ENCODE data around the gene SIRPG. TPM values are rescaled to one million over a fixed set of nuclear protein-coding genes. Genes with fewer than 3 reads are reported as not detected.
A peak's percentile ranks its signal among the peaks of the same experiment; 100 is the strongest.

The SIRPG gene
- total and polyA plus RNA-seq, 2 of the 13 experiments (the other 11 are each of a cell fraction or from before 2014, with no cell fraction given) = not detected

DNA sequence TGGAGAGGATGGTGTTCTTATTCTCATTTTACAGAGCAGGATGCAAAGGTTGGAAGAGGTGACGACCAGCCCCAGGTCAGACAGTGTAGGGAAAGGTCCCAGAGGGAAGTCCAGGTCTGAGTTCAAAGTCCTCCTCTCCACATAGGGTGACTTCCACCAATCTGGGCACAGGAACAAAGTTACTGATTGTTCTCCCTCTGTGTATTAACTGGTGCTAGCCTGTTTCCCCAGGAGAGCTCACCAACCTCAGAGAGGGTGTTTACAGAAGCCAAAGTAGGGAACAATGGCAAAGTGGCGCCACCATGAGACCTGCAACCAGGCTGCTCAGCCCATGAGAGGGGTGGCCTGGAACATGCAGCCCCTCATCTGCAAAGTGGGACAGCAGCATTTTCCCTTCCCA, 21.0 kb downstream of the SIRPG start (continued):
- TF ChIP-seq, protein P1, sequence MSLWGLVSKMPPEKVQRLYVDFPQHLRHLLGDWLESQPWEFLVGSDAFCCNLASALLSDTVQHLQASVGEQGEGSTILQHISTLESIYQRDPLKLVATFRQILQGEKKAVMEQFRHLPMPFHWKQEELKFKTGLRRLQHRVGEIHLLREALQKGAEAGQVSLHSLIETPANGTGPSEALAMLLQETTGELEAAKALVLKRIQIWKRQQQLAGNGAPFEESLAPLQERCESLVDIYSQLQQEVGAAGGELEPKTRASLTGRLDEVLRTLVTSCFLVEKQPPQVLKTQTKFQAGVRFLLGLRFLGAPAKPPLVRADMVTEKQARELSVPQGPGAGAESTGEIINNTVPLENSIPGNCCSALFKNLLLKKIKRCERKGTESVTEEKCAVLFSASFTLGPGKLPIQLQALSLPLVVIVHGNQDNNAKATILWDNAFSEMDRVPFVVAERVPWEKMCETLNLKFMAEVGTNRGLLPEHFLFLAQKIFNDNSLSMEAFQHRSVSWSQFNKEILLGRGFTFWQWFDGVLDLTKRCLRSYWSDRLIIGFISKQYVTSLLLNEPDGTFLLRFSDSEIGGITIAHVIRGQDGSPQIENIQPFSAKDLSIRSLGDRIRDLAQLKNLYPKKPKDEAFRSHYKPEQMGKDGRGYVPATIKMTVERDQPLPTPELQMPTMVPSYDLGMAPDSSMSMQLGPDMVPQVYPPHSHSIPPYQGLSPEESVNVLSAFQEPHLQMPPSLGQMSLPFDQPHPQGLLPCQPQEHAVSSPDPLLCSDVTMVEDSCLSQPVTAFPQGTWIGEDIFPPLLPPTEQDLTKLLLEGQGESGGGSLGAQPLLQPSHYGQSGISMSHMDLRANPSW (CRISPR knock-in tag; IDR thresholded peaks at IDR 0.05; ENCODE audit: borderline replicate concordance) = no peak
- TF ChIP-seq, protein P2, sequence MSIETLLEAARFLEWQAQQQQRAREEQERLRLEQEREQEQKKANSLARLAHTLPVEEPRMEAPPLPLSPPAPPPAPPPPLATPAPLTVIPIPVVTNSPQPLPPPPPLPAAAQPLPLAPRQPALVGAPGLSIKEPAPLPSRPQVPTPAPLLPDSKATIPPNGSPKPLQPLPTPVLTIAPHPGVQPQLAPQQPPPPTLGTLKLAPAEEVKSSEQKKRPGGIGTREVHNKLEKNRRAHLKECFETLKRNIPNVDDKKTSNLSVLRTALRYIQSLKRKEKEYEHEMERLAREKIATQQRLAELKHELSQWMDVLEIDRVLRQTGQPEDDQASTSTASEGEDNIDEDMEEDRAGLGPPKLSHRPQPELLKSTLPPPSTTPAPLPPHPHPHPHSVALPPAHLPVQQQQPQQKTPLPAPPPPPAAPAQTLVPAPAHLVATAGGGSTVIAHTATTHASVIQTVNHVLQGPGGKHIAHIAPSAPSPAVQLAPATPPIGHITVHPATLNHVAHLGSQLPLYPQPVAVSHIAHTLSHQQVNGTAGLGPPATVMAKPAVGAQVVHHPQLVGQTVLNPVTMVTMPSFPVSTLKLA (IDR thresholded peaks at IDR 0.05) = no peak
- TF ChIP-seq, protein P3, sequence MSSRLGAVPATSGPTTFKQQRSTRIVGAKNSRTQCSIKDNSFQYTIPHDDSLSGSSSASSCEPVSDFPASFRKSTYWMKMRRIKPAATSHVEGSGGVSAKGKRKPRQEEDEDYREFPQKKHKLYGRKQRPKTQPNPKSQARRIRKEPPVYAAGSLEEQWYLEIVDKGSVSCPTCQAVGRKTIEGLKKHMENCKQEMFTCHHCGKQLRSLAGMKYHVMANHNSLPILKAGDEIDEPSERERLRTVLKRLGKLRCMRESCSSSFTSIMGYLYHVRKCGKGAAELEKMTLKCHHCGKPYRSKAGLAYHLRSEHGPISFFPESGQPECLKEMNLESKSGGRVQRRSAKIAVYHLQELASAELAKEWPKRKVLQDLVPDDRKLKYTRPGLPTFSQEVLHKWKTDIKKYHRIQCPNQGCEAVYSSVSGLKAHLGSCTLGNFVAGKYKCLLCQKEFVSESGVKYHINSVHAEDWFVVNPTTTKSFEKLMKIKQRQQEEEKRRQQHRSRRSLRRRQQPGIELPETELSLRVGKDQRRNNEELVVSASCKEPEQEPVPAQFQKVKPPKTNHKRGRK (CRISPR knock-in tag; IDR thresholded peaks at IDR 0.05) = no peak
- TF ChIP-seq HNRNPLL (IDR thresholded peaks at IDR 0.05; ENCODE audit: low read depth, low read length, poor library complexity, severe bottlenecking) (no peak), SP140L (CRISPR knock-in tag; IDR thresholded peaks at IDR 0.05; ENCODE audit: borderline replicate concordance) (no peak), TP53 (CRISPR knock-in tag; conservative IDR thresholded peaks at IDR 0.05) (0 out of 2 replicates have a peak, but pooled peaks have one; percentile 26), NFYB (CRISPR knock-in tag; IDR thresholded peaks at IDR 0.05) (0 out of 2 replicates have a peak, but pooled peaks have one; percentile 22), SMYD3 (CRISPR knock-in tag; IDR thresholded peaks at IDR 0.05) (0 out of 2 replicates have a peak, but pooled peaks have one; percentile 47), ZNF282 (IDR thresholded peaks at IDR 0.05; ENCODE audit: partially characterized antibody) (no peak), ZNF746 (CRISPR knock-in tag; IDR thresholded peaks at IDR 0.05) (no peak), CBX5 (CRISPR knock-in tag; IDR thresholded peaks at IDR 0.05; ENCODE audit: borderline replicate concordance) (0 out of 2 replicates have a peak, but pooled peaks have one; percentile 78), ZFP82 (CRISPR knock-in tag; IDR thresholded peaks at IDR 0.05; ENCODE audit: borderline replicate concordance) (no peak), ZNF652 (CRISPR knock-in tag; IDR thresholded peaks at IDR 0.05; ENCODE audit: borderline replicate concordance, low read depth) (peak; percentile 84), SMARCC2 (IDR thresholded peaks at IDR 0.05) (no peak), GPN1 (CRISPR knock-in tag; IDR thresholded peaks at IDR 0.05; ENCODE audit: borderline replicate concordance) (no peak), SAFB2 (CRISPR knock-in tag; IDR thresholded peaks at IDR 0.05; ENCODE audit: borderline replicate concordance, low read depth) (no peak), MIER3 (CRISPR knock-in tag; IDR thresholded peaks at IDR 0.05; ENCODE audit: borderline replicate concordance) (no peak; the same call in 1 of the 2 replicates), U2AF1 (optimal IDR thresholded peaks at IDR 0.05; ENCODE audit: low read depth, low read length) (no peak)
- TF ChIP-seq, protein P4, sequence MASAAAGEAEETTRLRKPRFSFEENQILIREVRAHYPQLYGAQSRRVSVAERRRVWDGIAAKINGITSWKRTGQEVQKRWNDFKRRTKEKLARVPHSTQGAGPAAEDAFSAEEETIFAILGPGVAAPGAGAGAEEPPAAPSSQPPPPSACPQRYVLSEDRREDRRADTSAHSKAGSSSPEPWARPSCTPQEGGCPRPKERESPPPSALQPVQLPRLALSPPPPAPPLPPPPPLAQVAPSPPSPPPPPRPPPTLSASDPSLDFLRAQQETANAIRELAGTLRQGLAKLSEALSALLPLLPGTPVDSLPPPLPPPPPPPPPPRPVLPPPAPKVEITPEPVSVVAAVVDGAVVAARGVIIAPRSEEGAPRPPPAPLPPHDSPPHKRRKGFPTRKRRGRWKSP (CRISPR knock-in tag; IDR thresholded peaks at IDR 0.05) = no peak
- TF ChIP-seq, protein P5, sequence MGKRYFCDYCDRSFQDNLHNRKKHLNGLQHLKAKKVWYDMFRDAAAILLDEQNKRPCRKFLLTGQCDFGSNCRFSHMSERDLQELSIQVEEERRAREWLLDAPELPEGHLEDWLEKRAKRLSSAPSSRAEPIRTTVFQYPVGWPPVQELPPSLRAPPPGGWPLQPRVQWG (CRISPR knock-in tag; IDR thresholded peaks at IDR 0.05; ENCODE audit: borderline replicate concordance, low read depth) = no peak
- TF ChIP-seq, protein P6, sequence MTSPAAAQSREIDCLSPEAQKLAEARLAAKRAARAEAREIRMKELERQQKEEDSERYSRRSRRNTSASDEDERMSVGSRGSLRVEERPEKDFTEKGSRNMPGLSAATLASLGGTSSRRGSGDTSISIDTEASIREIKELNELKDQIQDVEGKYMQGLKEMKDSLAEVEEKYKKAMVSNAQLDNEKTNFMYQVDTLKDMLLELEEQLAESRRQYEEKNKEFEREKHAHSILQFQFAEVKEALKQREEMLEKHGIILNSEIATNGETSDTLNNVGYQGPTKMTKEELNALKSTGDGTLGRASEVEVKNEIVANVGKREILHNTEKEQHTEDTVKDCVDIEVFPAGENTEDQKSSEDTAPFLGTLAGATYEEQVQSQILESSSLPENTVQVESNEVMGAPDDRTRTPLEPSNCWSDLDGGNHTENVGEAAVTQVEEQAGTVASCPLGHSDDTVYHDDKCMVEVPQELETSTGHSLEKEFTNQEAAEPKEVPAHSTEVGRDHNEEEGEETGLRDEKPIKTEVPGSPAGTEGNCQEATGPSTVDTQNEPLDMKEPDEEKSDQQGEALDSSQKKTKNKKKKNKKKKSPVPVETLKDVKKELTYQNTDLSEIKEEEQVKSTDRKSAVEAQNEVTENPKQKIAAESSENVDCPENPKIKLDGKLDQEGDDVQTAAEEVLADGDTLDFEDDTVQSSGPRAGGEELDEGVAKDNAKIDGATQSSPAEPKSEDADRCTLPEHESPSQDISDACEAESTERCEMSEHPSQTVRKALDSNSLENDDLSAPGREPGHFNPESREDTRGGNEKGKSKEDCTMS (CRISPR knock-in tag; conservative IDR thresholded peaks at IDR 0.05) = no peak
